SK-N-SH treated with all-trans-retinoic acid at 6 μM for 48 hours (cell line): ENCODE measurements around the gene KIRREL3.

ENCODE experiments used
- BACH2 ChIP-seq: fragments of 250-450 bp; sonication (Bioruptor Pico); IDR thresholded peaks from 2 replicates; pipeline ENCODE4 v1.9.0; 2021; ENCODE audit warnings: mild to moderate bottlenecking, borderline replicate concordance
- POU6F1 ChIP-seq: fragments of 250-450 bp; sonication (Bioruptor Pico); IDR thresholded peaks from 2 replicates; pipeline ENCODE4 v1.8.0; 2021; ENCODE audit warnings: low read depth, mild to moderate bottlenecking, moderate library complexity, borderline replicate concordance
- RARB ChIP-seq: fragments of 250-450 bp; sonication (Bioruptor Pico); IDR thresholded peaks from 2 replicates; pipeline ENCODE4 v1.8.0; 2021; ENCODE audit warnings: mild to moderate bottlenecking, moderate library complexity
- ZFP3 ChIP-seq: fragments of 250-450 bp; sonication (Bioruptor Pico); IDR thresholded peaks from 2 replicates; pipeline ENCODE4 v1.5.0; 2020; ENCODE audit warnings: mild to moderate bottlenecking, moderate library complexity
- TF ChIP-seq, protein P1 (sequence below): fragments of 250-450 bp; sonication (Bioruptor Pico); IDR thresholded peaks from 2 replicates; pipeline ENCODE4 v1.5.1; 2020; ENCODE audit warnings: low read depth, mild to moderate bottlenecking, moderate library complexity

DNA sequence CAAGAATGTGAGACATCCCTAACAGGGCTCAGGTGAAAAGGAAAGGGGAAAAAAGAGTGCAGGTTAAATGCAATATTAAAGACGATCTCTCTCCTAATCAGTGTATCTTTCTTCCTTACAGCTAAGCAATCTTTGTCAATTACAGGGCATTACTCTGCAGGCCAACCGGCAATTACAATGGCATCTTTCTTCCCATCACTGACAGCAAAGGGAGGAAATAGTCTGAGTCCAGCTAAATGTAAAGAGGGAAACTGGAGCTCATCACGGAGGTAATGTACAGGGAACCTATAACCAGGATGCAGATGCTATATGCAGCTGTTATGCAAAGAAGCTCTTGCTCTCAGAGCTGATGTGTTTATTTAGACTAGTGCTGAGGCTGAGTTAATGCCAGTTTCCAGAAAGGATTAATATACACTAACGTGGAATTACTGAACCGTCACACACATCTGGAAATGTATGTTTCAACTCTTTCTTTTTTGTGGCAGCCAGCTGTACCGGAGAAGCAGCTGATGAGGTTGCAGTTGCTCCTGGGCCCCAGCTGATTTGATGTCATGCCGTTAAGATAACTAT lies 121.6 kb downstream of the KIRREL3 start:
- no peak for TF ChIP-seq BACH2 (CRISPR knock-in tag)
- TF ChIP-seq, protein P1, sequence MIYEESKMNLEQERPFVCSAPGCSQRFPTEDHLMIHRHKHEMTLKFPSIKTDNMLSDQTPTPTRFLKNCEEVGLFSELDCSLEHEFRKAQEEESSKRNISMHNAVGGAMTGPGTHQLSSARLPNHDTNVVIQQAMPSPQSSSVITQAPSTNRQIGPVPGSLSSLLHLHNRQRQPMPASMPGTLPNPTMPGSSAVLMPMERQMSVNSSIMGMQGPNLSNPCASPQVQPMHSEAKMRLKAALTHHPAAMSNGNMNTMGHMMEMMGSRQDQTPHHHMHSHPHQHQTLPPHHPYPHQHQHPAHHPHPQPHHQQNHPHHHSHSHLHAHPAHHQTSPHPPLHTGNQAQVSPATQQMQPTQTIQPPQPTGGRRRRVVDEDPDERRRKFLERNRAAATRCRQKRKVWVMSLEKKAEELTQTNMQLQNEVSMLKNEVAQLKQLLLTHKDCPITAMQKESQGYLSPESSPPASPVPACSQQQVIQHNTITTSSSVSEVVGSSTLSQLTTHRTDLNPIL (CRISPR knock-in tag) = no peak
- no peak for TF ChIP-seq POU6F1 (CRISPR knock-in tag)
- no peak for TF ChIP-seq RARB (CRISPR knock-in tag)
- no peak for TF ChIP-seq ZFP3 (CRISPR knock-in tag)
